ENCODE data around the gene CFAP45. TPM values are rescaled to one million over a fixed set of nuclear protein-coding genes. Genes with fewer than 3 reads are reported as not detected.

The CFAP45 gene
- total and polyA plus RNA-seq, 2 experiments from 2014 or later = 0.43 TPM; not detected in 1

DNA sequence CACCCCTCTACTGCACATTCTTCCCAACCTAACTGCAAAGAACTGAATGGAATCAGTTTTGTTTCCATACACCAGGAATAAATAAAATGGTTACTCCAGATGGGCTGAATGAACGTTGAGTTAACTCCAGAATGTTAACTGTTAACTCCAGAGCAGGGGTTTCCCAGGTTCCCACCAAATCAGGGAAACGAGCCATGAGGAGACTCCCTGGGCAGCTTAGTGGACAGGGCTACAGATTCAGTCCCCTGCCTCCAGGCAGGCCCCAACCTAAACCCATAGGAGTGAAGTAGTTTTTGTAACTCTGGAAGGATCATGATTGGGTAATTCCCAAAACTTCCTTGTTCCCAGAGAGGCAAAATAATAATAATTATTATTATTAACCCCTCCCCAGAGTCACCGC is 51.6 kb downstream of the CFAP45 start:
- H3K4me3 ChIP-seq = no peak overlapping the region
- H3K36me3 ChIP-seq (replicated peaks; ENCODE audit: insufficient read depth, low read depth) = no peaks in the 10 kb centered on the region
- 31% methylated on average over 3 of the region's 3 CpGs for WGBS (ENCODE audit: low lambda C conversion rate, missing lambda C conversion rate)
- TF ChIP-seq, protein P1, sequence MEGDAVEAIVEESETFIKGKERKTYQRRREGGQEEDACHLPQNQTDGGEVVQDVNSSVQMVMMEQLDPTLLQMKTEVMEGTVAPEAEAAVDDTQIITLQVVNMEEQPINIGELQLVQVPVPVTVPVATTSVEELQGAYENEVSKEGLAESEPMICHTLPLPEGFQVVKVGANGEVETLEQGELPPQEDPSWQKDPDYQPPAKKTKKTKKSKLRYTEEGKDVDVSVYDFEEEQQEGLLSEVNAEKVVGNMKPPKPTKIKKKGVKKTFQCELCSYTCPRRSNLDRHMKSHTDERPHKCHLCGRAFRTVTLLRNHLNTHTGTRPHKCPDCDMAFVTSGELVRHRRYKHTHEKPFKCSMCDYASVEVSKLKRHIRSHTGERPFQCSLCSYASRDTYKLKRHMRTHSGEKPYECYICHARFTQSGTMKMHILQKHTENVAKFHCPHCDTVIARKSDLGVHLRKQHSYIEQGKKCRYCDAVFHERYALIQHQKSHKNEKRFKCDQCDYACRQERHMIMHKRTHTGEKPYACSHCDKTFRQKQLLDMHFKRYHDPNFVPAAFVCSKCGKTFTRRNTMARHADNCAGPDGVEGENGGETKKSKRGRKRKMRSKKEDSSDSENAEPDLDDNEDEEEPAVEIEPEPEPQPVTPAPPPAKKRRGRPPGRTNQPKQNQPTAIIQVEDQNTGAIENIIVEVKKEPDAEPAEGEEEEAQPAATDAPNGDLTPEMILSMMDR (IDR thresholded peaks at IDR 0.05; ENCODE audit: poor library complexity) = no peak
- TF ChIP-seq EZH2 (IDR thresholded peaks at IDR 0.05; ENCODE audit: borderline replicate concordance) (no peak), EZH2phosphoT487 (IDR thresholded peaks at IDR 0.05; ENCODE audit: low read depth, severe bottlenecking, unreplicated experiment) (no peak)
- H3K4me1 ChIP-seq (ENCODE audit: insufficient read depth) = peaks cover 13% of the 10 kb centered on the region
- H3K79me2 ChIP-seq = no peaks in the 10 kb centered on the region
- DNase-seq (ENCODE audit: low spot score) = no peak
- no peak overlapping the region for H2AFZ ChIP-seq
- H3K27ac ChIP-seq = no peak overlapping the region
- H4K20me1 ChIP-seq (ENCODE audit: insufficient read depth, poor library complexity, severe bottlenecking) = no peaks in the 10 kb centered on the region
- H3K4me2 ChIP-seq = no peak overlapping the region
- H3K27me3 ChIP-seq = no peaks in the 10 kb centered on the region
- no peaks in the 10 kb centered on the region for H3K9me3 ChIP-seq (ENCODE audit: low read depth)
- no peaks in the 10 kb centered on the region for H3K9me2 ChIP-seq (replicated peaks; ENCODE audit: insufficient read depth)

DNA sequence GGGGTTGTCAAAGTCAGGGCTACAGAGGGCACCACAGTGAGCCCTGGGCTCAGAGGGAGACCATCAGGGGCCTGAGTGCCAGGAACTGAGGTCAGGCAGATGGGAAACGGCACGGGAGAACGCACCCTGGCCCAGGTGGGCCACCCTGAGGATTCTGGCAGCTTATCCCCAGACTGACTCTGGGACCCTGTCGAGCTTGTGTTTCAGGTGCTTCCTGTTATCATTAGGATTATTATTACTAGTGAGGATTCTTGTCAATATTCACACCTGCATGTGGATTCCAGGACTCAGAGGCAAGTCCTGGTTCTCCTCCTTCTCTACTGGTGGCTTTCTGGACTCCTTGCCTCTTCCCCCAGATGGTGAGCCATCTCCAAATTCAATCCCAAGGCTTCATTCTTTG is 52.7 kb downstream of the CFAP45 start:
- H3K27ac ChIP-seq = peak overlapping the region; percentile 90

DNA sequence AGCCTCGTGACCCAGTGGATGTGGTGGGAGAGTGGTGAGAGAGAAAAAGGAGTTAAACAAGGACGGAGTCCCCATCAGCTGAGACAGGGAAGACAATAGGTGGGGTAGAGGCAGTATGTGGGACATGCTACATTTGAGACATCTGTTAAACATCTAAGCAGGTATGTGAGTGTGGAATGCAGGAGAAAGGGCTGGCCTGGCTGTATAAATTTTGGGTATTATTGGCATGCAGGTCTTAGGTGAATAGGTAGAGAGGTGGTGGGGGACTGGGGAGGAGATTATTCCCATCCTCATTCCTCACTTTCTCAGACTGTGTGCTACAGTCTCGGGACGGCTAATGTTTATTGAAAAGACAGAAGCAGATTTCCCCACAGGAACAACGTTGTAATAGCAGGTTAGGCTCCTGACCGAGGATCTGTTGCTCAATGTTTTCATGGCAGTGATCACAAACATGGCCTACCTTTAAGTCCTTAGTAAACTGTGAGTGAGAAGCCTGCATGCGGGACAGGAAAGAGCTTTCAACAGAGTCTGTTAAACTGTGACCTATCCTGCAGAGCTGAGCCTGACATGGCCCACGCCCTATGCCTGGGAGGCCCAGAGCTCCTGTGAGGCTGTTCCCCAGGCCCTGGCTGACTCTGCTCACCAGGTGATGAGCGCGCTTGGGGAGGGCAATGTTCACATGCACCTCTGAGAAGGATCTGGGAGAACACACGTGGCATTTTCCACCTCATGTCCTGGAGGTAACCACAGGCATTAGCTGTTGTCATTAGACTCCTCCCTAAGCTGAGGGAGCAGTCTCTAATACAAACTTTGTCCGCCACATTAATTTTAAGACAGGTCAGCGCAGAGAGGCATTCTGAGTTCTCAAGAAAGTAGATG is 54.0 kb downstream of the CFAP45 start:
- Histone ChIP-seq H3K9me2 (replicated peaks; ENCODE audit: insufficient read depth) (no peaks in the 10 kb centered on the region), H3K4me2 (no peak overlapping the region), H3K79me2 (no peaks in the 10 kb centered on the region), H3K4me3 (no peak overlapping the region), H3K36me3 (replicated peaks; ENCODE audit: insufficient read depth, low read depth) (no peaks in the 10 kb centered on the region), H3K9me3 (ENCODE audit: low read depth) (no peaks in the 10 kb centered on the region), H3K27me3 (no peaks in the 10 kb centered on the region), H3K4me1 (ENCODE audit: insufficient read depth) (peaks cover 9% of the 10 kb centered on the region), H3K27ac (peak overlapping the region; percentile 90), H4K20me1 (ENCODE audit: insufficient read depth, poor library complexity, severe bottlenecking) (no peaks in the 10 kb centered on the region), H2AFZ (no peak overlapping the region)
- DNase-seq (ENCODE audit: low spot score) = peak; percentile 83
- TF ChIP-seq, protein P1 (IDR thresholded peaks at IDR 0.05; ENCODE audit: poor library complexity) = no peak
- TF ChIP-seq EZH2phosphoT487 (IDR thresholded peaks at IDR 0.05; ENCODE audit: low read depth, severe bottlenecking, unreplicated experiment) = no peak
- no peak for TF ChIP-seq EZH2 (IDR thresholded peaks at IDR 0.05; ENCODE audit: borderline replicate concordance)
- 54% methylated on average over 13 of the region's 13 CpGs for WGBS (ENCODE audit: low lambda C conversion rate, missing lambda C conversion rate)

More for the DNA sequence above, 52.7 kb downstream of the CFAP45 start:
- 70% methylated on average over 4 of the region's 4 CpGs for WGBS (ENCODE audit: low lambda C conversion rate, missing lambda C conversion rate)
- H3K27me3 ChIP-seq = no peaks in the 10 kb centered on the region
- H3K4me3 ChIP-seq = no peak overlapping the region
- H3K9me2 ChIP-seq (replicated peaks; ENCODE audit: insufficient read depth) = no peaks in the 10 kb centered on the region
- H3K4me1 ChIP-seq (ENCODE audit: insufficient read depth) = peaks cover 9% of the 10 kb centered on the region
- H3K9me3 ChIP-seq (ENCODE audit: low read depth) = no peaks in the 10 kb centered on the region
- no peaks in the 10 kb centered on the region for H4K20me1 ChIP-seq (ENCODE audit: insufficient read depth, poor library complexity, severe bottlenecking)
- no peak overlapping the region for H3K4me2 ChIP-seq
- no peak for DNase-seq (ENCODE audit: low spot score)
- H2AFZ ChIP-seq = no peak overlapping the region
- H3K79me2 ChIP-seq = no peaks in the 10 kb centered on the region
- H3K36me3 ChIP-seq (replicated peaks; ENCODE audit: insufficient read depth, low read depth) = no peaks in the 10 kb centered on the region
- TF ChIP-seq, protein P1 (IDR thresholded peaks at IDR 0.05; ENCODE audit: poor library complexity) = no peak
- TF ChIP-seq EZH2 (IDR thresholded peaks at IDR 0.05; ENCODE audit: borderline replicate concordance) (no peak), EZH2phosphoT487 (IDR thresholded peaks at IDR 0.05; ENCODE audit: low read depth, severe bottlenecking, unreplicated experiment) (no peak)
